ENCODE data around the gene EEF1AKMT4.

EEF1AKMT4 gene

GRCh38 chr3:184283681-184284080, 34.2 kb downstream of the EEF1AKMT4 start:
- H3K4me3 ChIP-seq (ENCODE audit: low read length) = no peak overlapping the region
- no peak overlapping the region for H3K9ac ChIP-seq (ENCODE audit: low read length)
- H2AFZ ChIP-seq (ENCODE audit: low read length) = no peak overlapping the region
- H3K4me2 ChIP-seq (ENCODE audit: low read depth, low read length) = no peak overlapping the region
- no peaks in the 10 kb centered on the region for H3K9me2 ChIP-seq (replicated peaks; ENCODE audit: insufficient read depth, low read length)
- peaks cover 44% of the 10 kb centered on the region for H3K27me3 ChIP-seq (replicated peaks; ENCODE audit: insufficient read depth, low read length)
- no peaks in the 10 kb centered on the region for H3K4me1 ChIP-seq (ENCODE audit: low read length)
- no peaks in the 10 kb centered on the region for H3F3A ChIP-seq (ENCODE audit: insufficient read depth, low read length)
- no peaks in the 10 kb centered on the region for H4K20me1 ChIP-seq (ENCODE audit: insufficient read depth, low read length)
- TF ChIP-seq EZH2phosphoT487 (IDR thresholded peaks at IDR 0.05; ENCODE audit: low read length) (no peak), CTCF (IDR thresholded peaks at IDR 0.05; ENCODE audit: low read length) (no peak), EZH2 (optimal IDR thresholded peaks at IDR 0.05; ENCODE audit: low read depth, low read length) (no peak)
- no peaks in the 10 kb centered on the region for H3K36me3 ChIP-seq (replicated peaks; ENCODE audit: insufficient read depth, low read length)
- no peak for DNase-seq
- no peaks in the 10 kb centered on the region for H3K79me2 ChIP-seq (ENCODE audit: low read length)
- H3K27ac ChIP-seq (ENCODE audit: low read length) = no peak overlapping the region
- H3K9me3 ChIP-seq (replicated peaks; ENCODE audit: insufficient read depth, low read length) = no peaks in the 10 kb centered on the region

- Histone ChIP-seq H3K4me1 (ENCODE audit: low read length) (no peaks in the 10 kb centered on the region), H4K20me1 (ENCODE audit: insufficient read depth, low read length) (no peaks in the 10 kb centered on the region), H3F3A (ENCODE audit: insufficient read depth, low read length) (no peaks in the 10 kb centered on the region), H3K36me3 (replicated peaks; ENCODE audit: insufficient read depth, low read length) (no peaks in the 10 kb centered on the region), H3K79me2 (ENCODE audit: low read length) (no peaks in the 10 kb centered on the region), H3K4me3 (ENCODE audit: low read length) (no peak overlapping the region), H2AFZ (ENCODE audit: low read length) (no peak overlapping the region), H3K27ac (ENCODE audit: low read length) (no peak overlapping the region), H3K9ac (ENCODE audit: low read length) (no peak overlapping the region), H3K9me2 (replicated peaks; ENCODE audit: insufficient read depth, low read length) (no peaks in the 10 kb centered on the region), H3K4me2 (ENCODE audit: low read depth, low read length) (no peak overlapping the region), H3K9me3 (replicated peaks; ENCODE audit: insufficient read depth, low read length) (no peaks in the 10 kb centered on the region), H3K27me3 (replicated peaks; ENCODE audit: insufficient read depth, low read length) (peaks cover 41% of the 10 kb centered on the region)
- DNase-seq = peak; percentile 30
- TF ChIP-seq EZH2 (optimal IDR thresholded peaks at IDR 0.05; ENCODE audit: low read depth, low read length) (no peak), CTCF (IDR thresholded peaks at IDR 0.05; ENCODE audit: low read length) (peak; percentile 41), EZH2phosphoT487 (IDR thresholded peaks at IDR 0.05; ENCODE audit: low read length) (no peak)
Observed at GRCh38 chr3:184284696-184285095, 35.2 kb downstream of the EEF1AKMT4 start.

GRCh38 chr3:184289426-184289938, 40.0 kb downstream of the EEF1AKMT4 start:
- Histone ChIP-seq H3K4me3 (ENCODE audit: low read length) (no peak overlapping the region), H2AFZ (ENCODE audit: low read length) (peak overlapping the region; percentile 2; the same call in 1 of the 2 replicates), H3K9me3 (replicated peaks; ENCODE audit: insufficient read depth, low read length) (no peaks in the 10 kb centered on the region), H3K79me2 (ENCODE audit: low read length) (no peaks in the 10 kb centered on the region), H3K4me1 (ENCODE audit: low read length) (no peaks in the 10 kb centered on the region), H3K4me2 (ENCODE audit: low read depth, low read length) (no peak overlapping the region), H3K27ac (ENCODE audit: low read length) (no peak overlapping the region), H3K9me2 (replicated peaks; ENCODE audit: insufficient read depth, low read length) (no peaks in the 10 kb centered on the region), H3K36me3 (replicated peaks; ENCODE audit: insufficient read depth, low read length) (no peaks in the 10 kb centered on the region), H3K27me3 (replicated peaks; ENCODE audit: insufficient read depth, low read length) (peaks cover 44% of the 10 kb centered on the region), H3K9ac (ENCODE audit: low read length) (no peak overlapping the region), H4K20me1 (ENCODE audit: insufficient read depth, low read length) (no peaks in the 10 kb centered on the region), H3F3A (ENCODE audit: insufficient read depth, low read length) (no peaks in the 10 kb centered on the region)
- DNase-seq = peak; percentile 65
- TF ChIP-seq EZH2phosphoT487 (IDR thresholded peaks at IDR 0.05; ENCODE audit: low read length) (no peak), CTCF (IDR thresholded peaks at IDR 0.05; ENCODE audit: low read length) (peak; percentile 95), EZH2 (optimal IDR thresholded peaks at IDR 0.05; ENCODE audit: low read depth, low read length) (no peak)

All from MM.1S (cell line).